ENCODE results near the gene ZFPM1. TPM values are rescaled to one million over a fixed set of nuclear protein-coding genes. Genes with fewer than 3 reads are reported as not detected.

ZFPM1 gene
- total RNA-seq, 1 donor from 2014 or later, result 5.7 TPM

GRCh38 chr16:88441460-88441859 is 11.6 kb upstream of the ZFPM1 start:
- Mint-ChIP-seq H3K27ac (ENCODE audit: unreplicated experiment) (no peak overlapping the region), H3K4me1 (ENCODE audit: unreplicated experiment) (no peaks in the 10 kb centered on the region), H3K9me3 (ENCODE audit: unreplicated experiment) (no peaks in the 10 kb centered on the region), H3K36me3 (ENCODE audit: unreplicated experiment) (no peaks in the 10 kb centered on the region), H3K27me3 (ENCODE audit: unreplicated experiment) (no peaks in the 10 kb centered on the region), H3K4me3 (ENCODE audit: unreplicated experiment) (no peak overlapping the region)
- no peak for DNase-seq (ENCODE audit: extremely low spot score, unreplicated experiment)
- TF ChIP-seq CTCF (IDR thresholded peaks at IDR 0.05), result no peak

- Mint-ChIP-seq H3K9me3 (ENCODE audit: unreplicated experiment) (no peaks in the 10 kb centered on the region), H3K4me1 (ENCODE audit: unreplicated experiment) (no peaks in the 10 kb centered on the region), H3K27ac (ENCODE audit: unreplicated experiment) (no peak overlapping the region), H3K36me3 (ENCODE audit: unreplicated experiment) (no peaks in the 10 kb centered on the region), H3K4me3 (ENCODE audit: unreplicated experiment) (no peak overlapping the region), H3K27me3 (ENCODE audit: unreplicated experiment) (peaks cover 1% of the 10 kb centered on the region)
- no peak for DNase-seq (ENCODE audit: extremely low spot score, unreplicated experiment)
- no peak for TF ChIP-seq CTCF (IDR thresholded peaks at IDR 0.05)
Measured at GRCh38 chr16:88442383-88442726, 10.7 kb upstream of the ZFPM1 start.

GRCh38 chr16:88442727-88443576 is 10.1 kb upstream of the ZFPM1 start:
- peak; percentile 91 for DNase-seq (ENCODE audit: extremely low spot score, unreplicated experiment)

GRCh38 chr16:88444826-88445582 is 8.1 kb upstream of the ZFPM1 start:
- Mint-ChIP-seq H3K9me3 (ENCODE audit: unreplicated experiment) (no peaks in the 10 kb centered on the region), H3K4me1 (ENCODE audit: unreplicated experiment) (no peaks in the 10 kb centered on the region), H3K27me3 (ENCODE audit: unreplicated experiment) (peaks cover 3% of the 10 kb centered on the region), H3K4me3 (ENCODE audit: unreplicated experiment) (no peak overlapping the region), H3K27ac (ENCODE audit: unreplicated experiment) (no peak overlapping the region), H3K36me3 (ENCODE audit: unreplicated experiment) (no peaks in the 10 kb centered on the region)
- DNase-seq (ENCODE audit: extremely low spot score, unreplicated experiment), result no peak
- TF ChIP-seq CTCF (IDR thresholded peaks at IDR 0.05), result no peak

More at GRCh38 chr16:88442727-88443576, 10.1 kb upstream of the ZFPM1 start:
- Mint-ChIP-seq H3K4me3 (ENCODE audit: unreplicated experiment) (no peak overlapping the region), H3K9me3 (ENCODE audit: unreplicated experiment) (no peaks in the 10 kb centered on the region), H3K27me3 (ENCODE audit: unreplicated experiment) (peaks cover 3% of the 10 kb centered on the region), H3K4me1 (ENCODE audit: unreplicated experiment) (no peaks in the 10 kb centered on the region), H3K27ac (ENCODE audit: unreplicated experiment) (no peak overlapping the region), H3K36me3 (ENCODE audit: unreplicated experiment) (no peaks in the 10 kb centered on the region)
- peak; percentile 95 for TF ChIP-seq CTCF (IDR thresholded peaks at IDR 0.05)

- Mint-ChIP-seq H3K9me3 (ENCODE audit: unreplicated experiment) (no peaks in the 10 kb centered on the region), H3K27ac (ENCODE audit: unreplicated experiment) (no peak overlapping the region), H3K36me3 (ENCODE audit: unreplicated experiment) (no peaks in the 10 kb centered on the region), H3K4me3 (ENCODE audit: unreplicated experiment) (no peak overlapping the region), H3K4me1 (ENCODE audit: unreplicated experiment) (no peaks in the 10 kb centered on the region), H3K27me3 (ENCODE audit: unreplicated experiment) (peaks cover 3% of the 10 kb centered on the region)
- no peak for DNase-seq (ENCODE audit: extremely low spot score, unreplicated experiment)
- TF ChIP-seq CTCF (IDR thresholded peaks at IDR 0.05), result no peak
Measured at GRCh38 chr16:88445583-88445960, 7.5 kb upstream of the ZFPM1 start.

Measured in osteocyte (in vitro differentiated cells).